Measurements from ENCODE around the gene ADGRG1.

ADGRG1 gene

GRCh38 chr16:57592591-57593003 is 35.8 kb upstream of the ADGRG1 start:
- Histone ChIP-seq H2AK5ac (ENCODE audit: low read length) (no peak overlapping the region), H3K23ac (ENCODE audit: low read length) (no peak overlapping the region), H4K8ac (ENCODE audit: low read depth, low read length) (no peak overlapping the region), H3K79me1 (ENCODE audit: low read length) (no peaks in the 10 kb centered on the region), H3K36me3 (ENCODE audit: control insufficient read depth in 1 of 2, insufficient read depth in 2 of 2, low read length in 2 of 2) (no peaks in the 10 kb centered on the region), H2BK5ac (ENCODE audit: low read depth, low read length, poor library complexity) (no peak overlapping the region), H3K9ac (ENCODE audit: low read length) (peak overlapping the region; percentile 19), H4K91ac (ENCODE audit: low read depth, low read length) (no peak overlapping the region), H2AFZ (ENCODE audit: insufficient read depth, low read length, poor library complexity) (no peak overlapping the region), H3K14ac (ENCODE audit: low read length) (no peak overlapping the region), H3K9me3 (ENCODE audit: insufficient read depth, low read depth, low read length) (peaks cover 2% of the 10 kb centered on the region), H3K4me3 (ENCODE audit: low read depth, low read length) (no peak overlapping the region), H3K79me2 (ENCODE audit: control insufficient read depth, insufficient read depth, low read length, poor library complexity) (no peaks in the 10 kb centered on the region), H3K27ac (ENCODE audit: low read depth, low read length) (no peak overlapping the region), H4K12ac (ENCODE audit: low read depth, low read length) (no peak overlapping the region), H3K4me2 (ENCODE audit: low read length) (no peak overlapping the region), H3K27me3 (ENCODE audit: insufficient read depth, low read length) (no peaks in the 10 kb centered on the region), H3K4me1 (ENCODE audit: control insufficient read depth in 1 of 2, insufficient read depth in 2 of 2, low read length in 2 of 2) (peaks cover 2 to 3% of the 10 kb centered on the region in 2 experiments), H3K18ac (ENCODE audit: low read length) (no peak overlapping the region), H2BK12ac (ENCODE audit: low read length) (no peak overlapping the region), H3K4ac (ENCODE audit: low read depth, low read length) (no peak overlapping the region), H2BK120ac (ENCODE audit: insufficient read depth, low read length, poor library complexity) (no peak overlapping the region)
- no peak for DNase-seq
- no CpG with 5 or more reads among the region's 4 CpGs for WGBS (ENCODE audit: extremely low coverage, insufficient coverage, insufficient read length)

GRCh38 chr16:57593021-57593420 is 35.4 kb upstream of the ADGRG1 start:
- H3K9me3 ChIP-seq (ENCODE audit: insufficient read depth, low read depth, low read length), result peaks cover 2% of the 10 kb centered on the region
- H2AFZ ChIP-seq (ENCODE audit: insufficient read depth, low read length, poor library complexity), result no peak overlapping the region
- WGBS (ENCODE audit: extremely low coverage, insufficient coverage, insufficient read length), result no CpG with 5 or more reads among the region's 3 CpGs
- no peak overlapping the region for H3K4ac ChIP-seq (ENCODE audit: low read depth, low read length)
- no peak overlapping the region for H3K18ac ChIP-seq (ENCODE audit: low read length)
- H4K8ac ChIP-seq (ENCODE audit: low read depth, low read length), result no peak overlapping the region
- H3K27me3 ChIP-seq (ENCODE audit: insufficient read depth, low read length), result no peaks in the 10 kb centered on the region
- no peak overlapping the region for H4K12ac ChIP-seq (ENCODE audit: low read depth, low read length)
- H2BK12ac ChIP-seq (ENCODE audit: low read length), result no peak overlapping the region
- no peaks in the 10 kb centered on the region for H3K79me2 ChIP-seq (ENCODE audit: control insufficient read depth, insufficient read depth, low read length, poor library complexity)
- H3K14ac ChIP-seq (ENCODE audit: low read length), result no peak overlapping the region
- H2BK5ac ChIP-seq (ENCODE audit: low read depth, low read length, poor library complexity), result no peak overlapping the region
- no peak for DNase-seq
- no peak overlapping the region for H2BK120ac ChIP-seq (ENCODE audit: insufficient read depth, low read length, poor library complexity)
- no peak overlapping the region for H3K4me3 ChIP-seq (ENCODE audit: low read depth, low read length)
- no peaks in the 10 kb centered on the region for H3K79me1 ChIP-seq (ENCODE audit: low read length)
- no peak overlapping the region for H3K4me2 ChIP-seq (ENCODE audit: low read length)
- H2AK5ac ChIP-seq (ENCODE audit: low read length), result no peak overlapping the region
- H3K36me3 ChIP-seq (ENCODE audit: control insufficient read depth in 1 of 2, insufficient read depth in 2 of 2, low read length in 2 of 2), result no peaks in the 10 kb centered on the region
- no peak overlapping the region for H3K9ac ChIP-seq (ENCODE audit: low read length)
- no peak overlapping the region for H3K27ac ChIP-seq (ENCODE audit: low read depth, low read length)
- no peak overlapping the region for H4K91ac ChIP-seq (ENCODE audit: low read depth, low read length)
- H3K4me1 ChIP-seq (ENCODE audit: control insufficient read depth in 1 of 2, insufficient read depth in 2 of 2, low read length in 2 of 2), result peaks cover 2 to 3% of the 10 kb centered on the region in 2 experiments
- no peak overlapping the region for H3K23ac ChIP-seq (ENCODE audit: low read length)

DNA sequence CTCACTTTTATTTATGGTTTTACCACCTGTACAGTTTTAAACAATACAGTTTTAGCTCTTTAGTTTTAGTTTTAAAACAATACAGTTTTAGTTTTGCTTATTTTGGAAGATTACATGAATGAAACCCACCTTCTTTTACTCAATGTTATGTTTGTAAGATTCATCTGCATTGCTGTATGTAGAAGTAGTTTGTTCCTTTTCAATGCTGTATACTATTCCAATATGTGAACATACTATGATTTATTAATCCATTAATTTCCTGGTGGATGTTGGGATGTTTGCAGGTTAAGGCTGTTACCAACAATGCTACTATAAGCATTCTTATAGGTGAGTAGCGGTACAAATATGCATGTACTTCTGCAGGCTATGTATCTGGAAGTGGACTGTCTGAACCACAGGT is 34.4 kb upstream of the ADGRG1 start:
- no peak overlapping the region for H3K4ac ChIP-seq (ENCODE audit: low read depth, low read length)
- no peak overlapping the region for H2BK5ac ChIP-seq (ENCODE audit: low read depth, low read length, poor library complexity)
- peaks cover 2 to 3% of the 10 kb centered on the region in 2 experiments for H3K4me1 ChIP-seq (ENCODE audit: control insufficient read depth in 1 of 2, insufficient read depth in 2 of 2, low read length in 2 of 2)
- DNase-seq, result peak in 1 of 2 donors; percentile 66
- H4K12ac ChIP-seq (ENCODE audit: low read depth, low read length), result no peak overlapping the region
- no peak overlapping the region for H3K9ac ChIP-seq (ENCODE audit: low read length)
- no peak overlapping the region for H3K4me2 ChIP-seq (ENCODE audit: low read length)
- H3K79me2 ChIP-seq (ENCODE audit: control insufficient read depth, insufficient read depth, low read length, poor library complexity), result no peaks in the 10 kb centered on the region
- no peak overlapping the region for H2BK12ac ChIP-seq (ENCODE audit: low read length)
- no peak overlapping the region for H3K4me3 ChIP-seq (ENCODE audit: low read depth, low read length)
- no peak overlapping the region for H3K27ac ChIP-seq (ENCODE audit: low read depth, low read length)
- no peak overlapping the region for H3K23ac ChIP-seq (ENCODE audit: low read length)
- H3K18ac ChIP-seq (ENCODE audit: low read length), result no peak overlapping the region
- H3K36me3 ChIP-seq (ENCODE audit: control insufficient read depth in 1 of 2, insufficient read depth in 2 of 2, low read length in 2 of 2), result no peaks in the 10 kb centered on the region
- no peak overlapping the region for H3K14ac ChIP-seq (ENCODE audit: low read length)
- WGBS (ENCODE audit: extremely low coverage, insufficient coverage, insufficient read length), result no CpG with 5 or more reads among the region's 1 CpG
- no peak overlapping the region for H4K8ac ChIP-seq (ENCODE audit: low read depth, low read length)
- peaks cover 2% of the 10 kb centered on the region for H3K9me3 ChIP-seq (ENCODE audit: insufficient read depth, low read depth, low read length)
- H3K27me3 ChIP-seq (ENCODE audit: insufficient read depth, low read length), result no peaks in the 10 kb centered on the region
- no peaks in the 10 kb centered on the region for H3K79me1 ChIP-seq (ENCODE audit: low read length)
- no peak overlapping the region for H2AFZ ChIP-seq (ENCODE audit: insufficient read depth, low read length, poor library complexity)
- no peak overlapping the region for H2AK5ac ChIP-seq (ENCODE audit: low read length)
- no peak overlapping the region for H4K91ac ChIP-seq (ENCODE audit: low read depth, low read length)
- no peak overlapping the region for H2BK120ac ChIP-seq (ENCODE audit: insufficient read depth, low read length, poor library complexity)

- Histone ChIP-seq H3K79me1 (ENCODE audit: low read length) (no peaks in the 10 kb centered on the region), H3K27me3 (ENCODE audit: insufficient read depth, low read length) (no peaks in the 10 kb centered on the region), H2BK12ac (ENCODE audit: low read length) (no peak overlapping the region), H3K9ac (ENCODE audit: low read length) (no peak overlapping the region), H3K9me3 (ENCODE audit: insufficient read depth, low read depth, low read length) (peaks cover 2% of the 10 kb centered on the region), H3K36me3 (ENCODE audit: control insufficient read depth in 1 of 2, insufficient read depth in 2 of 2, low read length in 2 of 2) (no peaks in the 10 kb centered on the region), H3K18ac (ENCODE audit: low read length) (no peak overlapping the region), H2AFZ (ENCODE audit: insufficient read depth, low read length, poor library complexity) (no peak overlapping the region), H3K14ac (ENCODE audit: low read length) (no peak overlapping the region), H3K79me2 (ENCODE audit: control insufficient read depth, insufficient read depth, low read length, poor library complexity) (no peaks in the 10 kb centered on the region), H4K8ac (ENCODE audit: low read depth, low read length) (no peak overlapping the region), H2AK5ac (ENCODE audit: low read length) (no peak overlapping the region), H3K4ac (ENCODE audit: low read depth, low read length) (no peak overlapping the region), H4K12ac (ENCODE audit: low read depth, low read length) (no peak overlapping the region), H3K27ac (ENCODE audit: low read depth, low read length) (no peak overlapping the region), H3K4me1 (ENCODE audit: control insufficient read depth in 1 of 2, insufficient read depth in 2 of 2, low read length in 2 of 2) (peaks cover 2 to 3% of the 10 kb centered on the region in 2 experiments), H2BK5ac (ENCODE audit: low read depth, low read length, poor library complexity) (no peak overlapping the region), H4K91ac (ENCODE audit: low read depth, low read length) (no peak overlapping the region), H2BK120ac (ENCODE audit: insufficient read depth, low read length, poor library complexity) (no peak overlapping the region), H3K23ac (ENCODE audit: low read length) (no peak overlapping the region), H3K4me3 (ENCODE audit: low read depth, low read length) (no peak overlapping the region), H3K4me2 (ENCODE audit: low read length) (no peak overlapping the region)
- WGBS (ENCODE audit: extremely low coverage, insufficient coverage, insufficient read length), result no CpG with 5 or more reads among the region's 4 CpGs
- DNase-seq, result peak; percentile 81 to 87
Observed at GRCh38 chr16:57594531-57595031, 33.8 kb upstream of the ADGRG1 start.
